Mesenchymal stem cell (in vitro differentiated cells and primary cell): ENCODE data around the gene SRRM4. TPM values are rescaled to one million over a fixed set of nuclear protein-coding genes. Genes with fewer than 3 reads are reported as not detected.
A peak's percentile ranks its signal among the peaks of the same experiment; 100 is the strongest.

Experiments
- DNase-seq: peaks from one replicate; pipeline ENCODE4 v3.0.0-alpha.2; 2013
- H2AFZ ChIP-seq: one replicate; pipeline ENCODE4 v1.6.1; 2013; ENCODE audit warnings: low read depth, mild to moderate bottlenecking, control low read depth, inconsistent platforms, low read length, moderate library complexity
- H2AK5ac ChIP-seq: 2 replicates; pipeline ENCODE4 v1.6.1; 2013; ENCODE audit warnings: low read length, moderate library complexity, mild to moderate bottlenecking, inconsistent platforms; ENCODE audit not compliant: severe bottlenecking
- H2BK120ac ChIP-seq: one replicate; pipeline ENCODE4 v1.6.1; 2013; ENCODE audit warnings: low read depth, mild to moderate bottlenecking, inconsistent platforms, low read length, moderate library complexity
- H2BK12ac ChIP-seq, 2 experiments: one replicate each; pipeline ENCODE4 v1.6.1; 2013; ENCODE audit warnings: inconsistent platforms in 2 of 2, low read length in 2 of 2, mild to moderate bottlenecking in 2 of 2, moderate library complexity in 2 of 2, control low read depth in 1 of 2
- H2BK15ac ChIP-seq: one replicate; pipeline ENCODE4 v1.6.1; 2013; ENCODE audit warnings: mild to moderate bottlenecking, low read depth, inconsistent platforms; ENCODE audit not compliant: poor library complexity, severe bottlenecking
- H2BK5ac ChIP-seq: 2 replicates; pipeline ENCODE4 v1.6.1; 2013; ENCODE audit warnings: low read depth, mild to moderate bottlenecking, low read length, control low read depth, inconsistent platforms; ENCODE audit not compliant: poor library complexity, severe bottlenecking
- H3K14ac ChIP-seq, 2 experiments: one replicate each; pipeline ENCODE4 v1.6.1; 2013; ENCODE audit warnings: inconsistent platforms in 2 of 2, low read length in 2 of 2, control low read depth in 1 of 2, mild to moderate bottlenecking in 1 of 2, moderate library complexity in 1 of 2
- H3K18ac ChIP-seq, 2 experiments: one replicate each; pipeline ENCODE4 v1.6.1; 2013; ENCODE audit warnings: inconsistent platforms in 2 of 2, low read length in 2 of 2, control low read depth in 1 of 2, low read depth in 1 of 2, mild to moderate bottlenecking in 1 of 2
- H3K23ac ChIP-seq, 2 experiments: one replicate each; pipeline ENCODE4 v1.6.1; 2013; ENCODE audit warnings: inconsistent platforms in 2 of 2, low read length in 2 of 2, mild to moderate bottlenecking in 2 of 2, moderate library complexity in 2 of 2, control low read depth in 1 of 2
- H3K27ac ChIP-seq: 2 replicates; pipeline ENCODE4 v1.5.1; 2013; ENCODE audit warnings: mild to moderate bottlenecking, moderate library complexity, low read length, control low read depth, inconsistent platforms; ENCODE audit not compliant: poor library complexity, severe bottlenecking
- H3K27me3 ChIP-seq, 2 experiments: 2 replicates each; pipeline versions ENCODE4 v1.6.1 to v1.7.0; 2013; ENCODE audit warnings: low read length in 2 of 2, mild to moderate bottlenecking in 2 of 2, moderate library complexity in 2 of 2, control low read depth in 1 of 2, inconsistent platforms in 1 of 2; ENCODE audit not compliant: control insufficient read depth in 1 of 2, insufficient read depth in 1 of 2
- H3K36me3 ChIP-seq, 2 experiments: 2 replicates each; pipeline versions ENCODE4 v1.6.1 to v1.7.0; 2013; ENCODE audit warnings: low read length in 2 of 2, control low read depth in 1 of 2, inconsistent platforms in 1 of 2, low read depth in 1 of 2, mild to moderate bottlenecking in 1 of 2; ENCODE audit not compliant: insufficient read depth in 2 of 2, control insufficient read depth in 1 of 2
- H3K4ac ChIP-seq, 2 experiments: one replicate each; pipeline ENCODE4 v1.6.1; 2013; ENCODE audit warnings: inconsistent platforms in 2 of 2, low read length in 2 of 2, mild to moderate bottlenecking in 2 of 2, moderate library complexity in 2 of 2, control low read depth in 1 of 2, low read depth in 1 of 2
- H3K4me1 ChIP-seq: 2 replicates; pipeline ENCODE4 v1.6.1; 2013; ENCODE audit warnings: low read depth, low read length, control low read depth; ENCODE audit not compliant: control insufficient read depth, insufficient read depth
- H3K4me2 ChIP-seq: 2 replicates; pipeline ENCODE4 v1.6.1; 2013; ENCODE audit warnings: low read length, mild to moderate bottlenecking, inconsistent platforms; ENCODE audit not compliant: poor library complexity, severe bottlenecking
- H3K4me3 ChIP-seq, 2 experiments: 2 replicates each; pipeline versions ENCODE4 v1.5.1 to v1.7.0; 2013; ENCODE audit warnings: low read length in 2 of 2, mild to moderate bottlenecking in 2 of 2, control low read depth in 1 of 2, low read depth in 1 of 2; ENCODE audit not compliant: insufficient read depth in 1 of 2
- H3K79me1 ChIP-seq: replicated peaks from 2 replicates; pipeline ENCODE4 v1.6.1; 2013; ENCODE audit warnings: mild to moderate bottlenecking, control low read depth, low read length, inconsistent platforms; ENCODE audit not compliant: poor library complexity, severe bottlenecking
- H3K9ac ChIP-seq: 2 replicates; pipeline ENCODE4 v1.7.0; 2013; ENCODE audit warnings: mild to moderate bottlenecking, low read length, moderate library complexity
- H3K9me3 ChIP-seq: 2 replicates; pipeline ENCODE4 v1.7.0; 2013; ENCODE audit warnings: mild to moderate bottlenecking, low read length; ENCODE audit not compliant: control insufficient read depth
- H4K8ac ChIP-seq: one replicate; pipeline ENCODE4 v1.6.1; 2013; ENCODE audit warnings: inconsistent platforms, mild to moderate bottlenecking, low read length, moderate library complexity
- H4K91ac ChIP-seq: one replicate; pipeline ENCODE4 v1.6.1; 2013; ENCODE audit warnings: mild to moderate bottlenecking, low read length, inconsistent platforms
- WGBS: methylation state at CpG from one replicate; pipeline ENCODE4 v1.1.7; 2013; ENCODE audit warnings: mixed read lengths; 5-methylcytosine and 5-hydroxymethylcytosine counted together
- polyA plus RNA-seq, 2 experiments: library from polyadenylated mRNA; stranded (reverse); fragments of 200-250 nt; gene quantifications; one replicate each; pipeline ENCODE4 v1.2.3, GENCODE V29; 2013

The SRRM4 gene, protein sequence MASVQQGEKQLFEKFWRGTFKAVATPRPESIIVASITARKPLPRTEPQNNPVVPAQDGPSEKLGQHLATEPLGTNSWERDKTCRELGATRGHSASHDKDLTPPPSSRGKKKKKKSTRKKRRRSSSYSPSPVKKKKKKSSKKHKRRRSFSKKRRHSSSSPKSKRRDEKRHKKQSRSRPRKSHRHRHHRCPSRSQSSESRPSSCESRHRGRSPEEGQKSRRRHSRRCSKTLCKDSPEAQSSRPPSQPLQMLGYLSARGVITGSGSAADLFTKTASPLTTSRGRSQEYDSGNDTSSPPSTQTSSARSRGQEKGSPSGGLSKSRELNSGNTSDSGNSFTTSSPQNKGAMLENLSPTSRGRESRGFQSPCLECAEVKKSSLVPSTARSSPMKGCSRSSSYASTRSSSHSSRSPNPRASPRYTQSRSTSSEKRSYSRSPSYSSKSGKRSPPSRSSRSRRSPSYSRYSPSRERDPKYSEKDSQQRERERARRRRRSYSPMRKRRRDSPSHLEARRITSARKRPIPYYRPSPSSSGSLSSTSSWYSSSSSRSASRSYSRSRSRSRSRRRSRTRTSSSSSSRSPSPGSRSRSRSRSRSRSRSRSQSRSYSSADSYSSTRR
- 0.01 TPM for polyA plus RNA-seq (2013, experiment 1 of 2)
- polyA plus RNA-seq (2013, experiment 2 of 2): 0.01 TPM

DNA sequence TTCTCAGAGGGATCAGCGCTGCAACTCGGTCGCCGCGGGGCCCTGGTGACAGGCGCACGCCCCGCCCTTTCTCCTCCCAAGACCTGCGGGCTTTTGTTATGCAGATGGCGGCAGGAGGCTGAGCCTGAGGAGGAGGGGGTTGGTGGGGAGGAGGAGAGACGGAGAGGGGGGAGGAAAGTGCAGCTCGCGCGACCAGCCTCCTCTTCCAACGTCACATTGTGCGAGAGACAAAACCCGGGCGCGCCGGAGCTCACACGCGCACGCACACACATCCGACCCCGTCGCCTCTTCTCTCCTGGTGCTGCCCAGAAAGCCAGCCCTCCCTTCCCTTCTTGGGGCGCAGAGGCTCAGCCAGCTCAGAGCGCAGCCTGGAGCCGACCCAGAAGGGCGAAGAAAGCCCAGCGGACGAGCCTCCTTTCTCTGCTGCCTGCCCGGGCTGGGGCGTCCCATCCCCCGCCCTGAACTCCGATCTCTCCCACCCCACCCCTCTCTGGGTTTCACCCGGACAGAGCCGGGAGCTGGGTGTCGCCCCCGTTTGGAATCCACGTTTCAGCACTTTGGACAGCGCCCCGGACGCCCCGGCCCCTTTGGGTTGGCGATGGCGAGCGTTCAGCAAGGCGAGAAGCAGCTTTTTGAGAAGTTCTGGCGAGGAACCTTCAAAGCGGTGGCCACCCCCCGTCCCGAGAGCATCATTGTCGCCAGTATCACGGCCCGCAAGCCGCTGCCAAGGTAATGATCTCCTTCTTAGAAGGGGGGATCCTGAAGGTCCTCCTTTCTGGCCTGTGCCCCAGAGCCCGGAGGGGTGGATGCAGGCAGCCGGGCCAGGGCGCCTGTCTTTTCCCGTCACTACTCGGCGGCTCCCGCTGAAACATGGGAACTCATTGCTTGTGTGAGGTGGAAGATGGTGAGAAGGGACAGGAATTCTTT is at the start of gene SRRM4:
TSS of gene SRRM4 (plus strand) at position 257 of the 927 bp plus-strand sequence. CDS start at position 599, 342 bp downstream.
- H3K4ac ChIP-seq: no peak within 1 kb of the TSS
- H4K91ac ChIP-seq: no peak within 1 kb of the TSS
- H3K14ac ChIP-seq: no peak within 1 kb of the TSS
- peaks cover 4% of the 10 kb centered on the region for H3K4me1 ChIP-seq
- H3K23ac ChIP-seq: peak within 1 kb of the TSS in 1 of 2 experiments; percentile 27
- H2BK12ac ChIP-seq: no peak within 1 kb of the TSS
- no peak for DNase-seq
- no peak within 1 kb of the TSS for H2BK15ac ChIP-seq
- no peak within 1 kb of the TSS for H2BK5ac ChIP-seq
- no peak within 1 kb of the TSS for H4K8ac ChIP-seq
- no peak within 1 kb of the TSS for H2BK120ac ChIP-seq
- no peaks in the 10 kb centered on the region for H3K9me3 ChIP-seq
- H3K27me3 ChIP-seq: peaks cover 26 to 35% of the 10 kb centered on the region in 2 experiments
- no peak within 1 kb of the TSS for H3K18ac ChIP-seq
- no peaks in the 10 kb centered on the region for H3K36me3 ChIP-seq
- no peak within 1 kb of the TSS for H2AK5ac ChIP-seq
- H3K9ac ChIP-seq: no peak within 1 kb of the TSS
- no peaks in the 10 kb centered on the region for H3K79me1 ChIP-seq
- no peak within 1 kb of the TSS for H3K27ac ChIP-seq
- WGBS: under 1% methylated on average over 57 of the region's 64 CpGs
- no peak within 1 kb of the TSS for H2AFZ ChIP-seq
- H3K4me2 ChIP-seq: no peak within 1 kb of the TSS
- no peak within 1 kb of the TSS for H3K4me3 ChIP-seq

DNA sequence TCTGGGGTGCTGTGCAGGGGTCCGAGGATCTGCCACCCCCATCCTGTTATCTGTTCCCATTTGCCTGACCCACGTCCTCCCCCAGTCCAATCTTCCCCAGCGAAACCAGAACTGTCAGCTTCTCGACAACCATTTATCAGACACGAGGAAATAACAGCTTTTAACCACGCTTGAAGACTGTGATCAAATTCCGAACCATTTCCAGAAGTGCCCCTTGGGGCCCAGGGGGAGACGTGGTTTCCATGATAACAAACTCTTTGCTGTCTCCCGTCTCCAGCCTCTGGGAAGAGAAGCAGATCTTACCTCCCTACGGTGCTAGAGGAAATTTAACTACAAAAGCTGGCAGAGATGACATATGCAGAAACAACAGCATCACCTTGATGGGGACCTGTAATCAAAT is 35.1 kb upstream of the SRRM4 start:
- Histone ChIP-seq H3K4me3 (no peak overlapping the region), H3K9ac (no peak overlapping the region), H2AK5ac (no peak overlapping the region), H3K27me3 (no peaks in the 10 kb centered on the region), H2BK12ac (no peak overlapping the region), H3K4ac (no peak overlapping the region), H2AFZ (no peak overlapping the region), H3K23ac (no peak overlapping the region), H3K18ac (no peak overlapping the region), H2BK5ac (no peak overlapping the region), H2BK120ac (no peak overlapping the region), H3K4me1 (no peaks in the 10 kb centered on the region), H3K79me1 (no peaks in the 10 kb centered on the region), H3K9me3 (no peaks in the 10 kb centered on the region), H2BK15ac (no peak overlapping the region), H3K27ac (no peak overlapping the region), H3K36me3 (no peaks in the 10 kb centered on the region), H4K8ac (no peak overlapping the region), H3K14ac (no peak overlapping the region), H3K4me2 (no peak overlapping the region), H4K91ac (no peak overlapping the region)
- 64% methylated on average over 10 of the region's 10 CpGs for WGBS
- no peak for DNase-seq

DNA sequence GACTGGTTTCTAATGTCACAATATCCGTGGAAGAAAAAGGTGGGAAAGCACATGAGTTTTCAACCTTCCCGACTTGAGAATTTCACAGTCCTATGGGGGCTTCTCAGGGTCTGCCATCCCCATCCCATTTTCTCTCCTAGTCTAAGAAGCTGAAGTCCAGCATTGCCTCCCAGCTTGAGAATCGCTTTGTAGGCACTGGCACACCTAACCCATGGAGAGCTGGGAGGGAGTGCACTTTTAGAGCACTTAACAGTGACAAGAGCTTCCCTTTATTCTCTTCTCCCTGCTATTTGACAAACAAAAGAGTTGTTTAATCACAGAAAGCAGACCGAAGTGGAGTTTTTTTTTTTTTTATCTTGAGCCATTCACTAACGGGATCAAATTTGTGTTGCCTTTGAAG is 22.8 kb upstream of the SRRM4 start:
- Histone ChIP-seq H2BK120ac (no peak overlapping the region), H3K79me1 (no peaks in the 10 kb centered on the region), H3K9me3 (no peaks in the 10 kb centered on the region), H3K18ac (no peak overlapping the region), H2BK12ac (no peak overlapping the region), H2BK5ac (no peak overlapping the region), H2AFZ (no peak overlapping the region), H3K4ac (no peak overlapping the region), H4K8ac (no peak overlapping the region), H3K23ac (no peak overlapping the region), H4K91ac (no peak overlapping the region), H2AK5ac (no peak overlapping the region), H3K4me1 (no peaks in the 10 kb centered on the region), H3K4me3 (no peak overlapping the region), H3K27me3 (no peaks in the 10 kb centered on the region), H3K4me2 (no peak overlapping the region), H3K36me3 (no peaks in the 10 kb centered on the region), H3K14ac (no peak overlapping the region), H2BK15ac (no peak overlapping the region), H3K9ac (no peak overlapping the region), H3K27ac (no peak overlapping the region)
- DNase-seq: no peak
- WGBS: 45% methylated on average over 4 of the region's 5 CpGs

DNA sequence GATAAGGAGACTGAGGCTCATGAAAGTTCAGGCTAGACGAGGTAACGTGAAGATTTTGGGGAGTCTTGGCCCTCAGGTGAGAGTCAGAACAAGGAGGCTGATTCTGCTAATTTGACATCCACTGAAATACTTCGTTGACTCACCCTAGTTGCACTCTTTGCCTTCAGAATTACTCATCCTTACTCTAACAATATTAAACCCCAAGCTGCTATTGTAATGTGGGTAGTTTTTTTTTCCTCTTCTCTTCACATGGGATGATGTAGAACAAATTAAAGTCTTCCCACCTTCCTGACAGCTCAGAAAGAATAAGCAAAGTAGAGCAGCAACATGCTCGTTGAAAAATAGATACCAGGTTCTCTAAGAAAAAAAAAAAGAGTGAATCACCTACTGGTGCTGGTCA is 22.0 kb upstream of the SRRM4 start:
- no peak overlapping the region for H3K18ac ChIP-seq
- H4K91ac ChIP-seq: no peak overlapping the region
- 62% methylated on average over 3 of the region's 4 CpGs for WGBS
- no peak overlapping the region for H3K4me2 ChIP-seq
- H4K8ac ChIP-seq: no peak overlapping the region
- no peaks in the 10 kb centered on the region for H3K79me1 ChIP-seq
- H3K9ac ChIP-seq: no peak overlapping the region
- H3K36me3 ChIP-seq: no peaks in the 10 kb centered on the region
- no peak overlapping the region for H2BK5ac ChIP-seq
- H2BK15ac ChIP-seq: no peak overlapping the region
- no peak overlapping the region for H3K4me3 ChIP-seq
- H2BK120ac ChIP-seq: no peak overlapping the region
- no peaks in the 10 kb centered on the region for H3K27me3 ChIP-seq
- H2BK12ac ChIP-seq: no peak overlapping the region
- no peak overlapping the region for H3K27ac ChIP-seq
- H3K23ac ChIP-seq: no peak overlapping the region
- no peak overlapping the region for H3K4ac ChIP-seq
- H2AK5ac ChIP-seq: no peak overlapping the region
- no peaks in the 10 kb centered on the region for H3K4me1 ChIP-seq
- DNase-seq: no peak
- no peaks in the 10 kb centered on the region for H3K9me3 ChIP-seq
- no peak overlapping the region for H3K14ac ChIP-seq
- H2AFZ ChIP-seq: no peak overlapping the region
